CD4-positive, alpha-beta T cell treated with Interleukin-17A for 1 hour (primary cell): ENCODE measurements around the gene ZSCAN32.

Experiments used
- DNase-seq: peaks from one replicate; pipeline ENCODE4 v3.0.0-alpha.2; 2020

ZSCAN32 gene

GRCh38 chr16:3400779-3401688 is at the start of gene ZSCAN32, which contains the start of gene ZNF174:
Gene ZSCAN32 (minus strand): TSS chr16:3401004. CDS start chr16:3397557, 3,447 bp downstream.
Gene ZNF174 (plus strand): TSS chr16:3401215. CDS start chr16:3402005, 790 bp downstream.
- peak; percentile 99 for DNase-seq

- peak; percentile 40 for DNase-seq
Measured at GRCh38 chr16:3444032-3444388, 43.2 kb upstream of the ZSCAN32 start.

GRCh38 chr16:3443108-3444031 is 42.6 kb upstream of the ZSCAN32 start, which contains the start of the genes NAA60 and ZNF597:
Gene NAA60 (plus strand): TSS chr16:3443680. CDS start chr16:3476228, 32,548 bp downstream.
Gene ZNF597 (minus strand): TSS chr16:3443504. CDS start chr16:3443153, 351 bp downstream.
- DNase-seq: peak; percentile 92

GRCh38 chr16:3439637-3440036 is 38.8 kb upstream of the ZSCAN32 start:
- DNase-seq: no peak

- DNase-seq: no peak
Measured at GRCh38 chr16:3434373-3434772, 33.6 kb upstream of the ZSCAN32 start.

GRCh38 chr16:3431779-3432219 is 31.0 kb upstream of the ZSCAN32 start:
- DNase-seq: peak; percentile 60

GRCh38 chr16:3413730-3414379 is 13.1 kb upstream of the ZSCAN32 start:
- DNase-seq: no peak

- no peak for DNase-seq
Measured at GRCh38 chr16:3408561-3409197, 7.9 kb upstream of the ZSCAN32 start.

GRCh38 chr16:3401719-3402397 is 1.1 kb upstream of the ZSCAN32 start:
- peak; percentile 2 for DNase-seq

- no peak for DNase-seq
Measured at GRCh38 chr16:3400446-3400778, 392 bp downstream of the ZSCAN32 start.

GRCh38 chr16:3389663-3390338 is 11.0 kb downstream of the ZSCAN32 start:
- DNase-seq: no peak

- no peak for DNase-seq
Measured at GRCh38 chr16:3388325-3388724, 12.5 kb downstream of the ZSCAN32 start.

- DNase-seq: no peak
Measured at GRCh38 chr16:3383045-3383448, 17.8 kb downstream of the ZSCAN32 start.

GRCh38 chr16:3377917-3378316 is 22.9 kb downstream of the ZSCAN32 start:
- DNase-seq: no peak

GRCh38 chr16:3375680-3376079 is 25.1 kb downstream of the ZSCAN32 start:
- no peak for DNase-seq

GRCh38 chr16:3369073-3369472 is 31.7 kb downstream of the ZSCAN32 start:
- no peak for DNase-seq

GRCh38 chr16:3364774-3365427 is 35.9 kb downstream of the ZSCAN32 start:
- peak; percentile 92 for DNase-seq

- DNase-seq: no peak
Measured at GRCh38 chr16:3363793-3364192, 37.0 kb downstream of the ZSCAN32 start.

- no peak for DNase-seq
Measured at GRCh38 chr16:3362931-3363330, 37.9 kb downstream of the ZSCAN32 start.

GRCh38 chr16:3358871-3359270 is 41.9 kb downstream of the ZSCAN32 start:
- no peak for DNase-seq
